Sigmoid colon (tissue), 7 donors: ENCODE results near the gene ACSL1. TPM values are rescaled to one million over a fixed set of nuclear protein-coding genes. Genes with fewer than 3 reads are reported as not detected.
"Not testable (repeated sequence)": the region's sequence is repeated elsewhere in the genome, so short reads cannot be mapped to it uniquely, and the experiment has no call there.

ENCODE experiments used
- DNase-seq: peaks from one replicate; pipeline ENCODE4 v3.0.0-alpha.2; 2019
- H3K27ac ChIP-seq, 4 donors: fragments of 200-600 bp; sonication (generic); one replicate each; pipeline ENCODE4 v1.5.1; 2016 to 2019; ENCODE audit warnings: mild to moderate bottlenecking in 1 of 4
- H3K27me3 ChIP-seq, 3 donors: fragments of 200-600 bp; sonication (generic); one replicate each; pipeline ENCODE4 v1.5.1; 2019; ENCODE audit warnings: mild to moderate bottlenecking in 1 of 3
- H3K36me3 ChIP-seq, 4 donors: fragments of 200-600 bp; sonication (generic); one replicate each; pipeline ENCODE4 v1.5.1; 2016 to 2019
- H3K4me1 ChIP-seq, 4 donors: fragments of 200-600 bp; sonication (generic); one replicate each; pipeline ENCODE4 v1.5.1; 2017 to 2019
- H3K4me3 ChIP-seq, 4 donors: fragments of 200-600 bp; sonication (generic); one replicate each; pipeline ENCODE4 v1.5.1; 2017 to 2019; ENCODE audit warnings: mild to moderate bottlenecking in 2 of 4, moderate library complexity in 1 of 4
- H3K9me3 ChIP-seq, 4 donors: fragments of 200-600 bp in 3 of 4; sonication (generic) in 3 of 4; one replicate each; pipeline versions ENCODE4 v1.5.1 to v1.6.1; 2013 to 2019
- EP300 ChIP-seq, 4 donors: sonication (generic); formaldehyde crosslinking; IDR thresholded peaks; one replicate each; pipeline ENCODE4 v1.6.1; 2017; ENCODE audit warnings: antibody characterized with exemption in 4 of 4
- POLR2A ChIP-seq, 2 donors: fragments of 450-650 bp; IDR thresholded peaks; one replicate each; pipeline ENCODE4 v1.6.1; 2016; ENCODE audit warnings: antibody characterized with exemption in 2 of 2, mild to moderate bottlenecking in 2 of 2, moderate library complexity in 2 of 2
- POLR2AphosphoS5 ChIP-seq, 4 donors: sonication (generic); formaldehyde crosslinking; IDR thresholded peaks; one replicate each; pipeline ENCODE4 v1.6.1; 2017; ENCODE audit warnings: antibody characterized with exemption in 4 of 4
- WGBS, 2 donors: extraction: QIAGEN DNeasy Blood & Tissue Kit; methylation state at CpG; one replicate each; pipeline ENCODE4 v1.1.7; 2013; 5-methylcytosine and 5-hydroxymethylcytosine counted together
- intact Hi-C: fragments of 100-400 bp; cut with DNase I; formaldehyde crosslinking; loops from one replicate; pipeline ENCODE4 v1.15.1; 2023
- polyA plus RNA-seq, 3 donors: library from polyadenylated mRNA; stranded (reverse); fragments of 200-250 nt; gene quantifications; one replicate each; pipeline ENCODE4 v1.2.3, GENCODE V29; 2013
- total RNA-seq, 4 donors: library from RNA; depleted of rRNA; stranded (reverse); fragments of >200 nt; gene quantifications; one replicate each; pipeline ENCODE4 v1.1.0, GENCODE V29; 2016
- TF ChIP-seq, protein P1 (sequence below), 4 experiments: fragments of 450-650 bp in 3 of 4; fragments of 200-600 bp in 1 of 4; IDR thresholded peaks; one replicate each; pipeline ENCODE4 v1.5.1; 2016 to 2019; ENCODE audit warnings: antibody characterized with exemption in 4 of 4, mild to moderate bottlenecking in 3 of 4, moderate library complexity in 2 of 4
- donor health status: healthy with polysubstance abuse.
- donor health status: Bipolar disorder and iron deficiency.
- donor health status: healthy.

Gene ACSL1
- total and polyA plus RNA-seq, 7 donors, result 31.7 to 121 (median 57.1) TPM

DNA sequence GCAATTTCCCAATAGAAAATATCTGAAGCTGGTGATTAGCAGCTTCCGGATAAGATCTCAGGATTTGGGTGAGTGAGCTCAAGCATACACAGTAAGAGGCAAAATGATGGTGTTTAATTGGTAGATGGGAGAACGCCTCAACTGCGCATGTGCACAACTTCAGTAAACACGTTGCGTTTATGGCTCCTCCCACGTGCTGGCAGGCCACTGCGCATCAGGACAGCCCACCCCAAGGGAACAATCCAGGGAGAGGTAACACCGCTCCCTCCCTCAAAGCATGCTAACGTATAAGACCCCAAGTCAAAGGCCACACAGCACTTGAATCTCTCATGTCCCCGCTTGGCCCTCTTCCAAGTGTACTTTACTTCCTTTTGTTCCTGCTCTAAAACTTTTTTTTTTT is 81.5 kb downstream of the ACSL1 start:
- H3K9me3 ChIP-seq, result no peaks in the 10 kb centered on the region
- no peak for DNase-seq
- WGBS, 2 donors, result 94% methylated on average over 10 of the region's 10 CpGs
- no peaks in the 10 kb centered on the region for H3K36me3 ChIP-seq
- intact Hi-C loops, result loop anchor here (2.0 to 10.0 kb wide), 3 partner anchors 241 to 391 kb away; no protein-coding TSS in a partner anchor
- peaks cover 0 to 22% (median 19%) of the 10 kb centered on the region in 4 donors for H3K4me1 ChIP-seq
- no peak overlapping the region for H3K27ac ChIP-seq
- no peaks in the 10 kb centered on the region for H3K27me3 ChIP-seq
- TF ChIP-seq, protein P1, sequence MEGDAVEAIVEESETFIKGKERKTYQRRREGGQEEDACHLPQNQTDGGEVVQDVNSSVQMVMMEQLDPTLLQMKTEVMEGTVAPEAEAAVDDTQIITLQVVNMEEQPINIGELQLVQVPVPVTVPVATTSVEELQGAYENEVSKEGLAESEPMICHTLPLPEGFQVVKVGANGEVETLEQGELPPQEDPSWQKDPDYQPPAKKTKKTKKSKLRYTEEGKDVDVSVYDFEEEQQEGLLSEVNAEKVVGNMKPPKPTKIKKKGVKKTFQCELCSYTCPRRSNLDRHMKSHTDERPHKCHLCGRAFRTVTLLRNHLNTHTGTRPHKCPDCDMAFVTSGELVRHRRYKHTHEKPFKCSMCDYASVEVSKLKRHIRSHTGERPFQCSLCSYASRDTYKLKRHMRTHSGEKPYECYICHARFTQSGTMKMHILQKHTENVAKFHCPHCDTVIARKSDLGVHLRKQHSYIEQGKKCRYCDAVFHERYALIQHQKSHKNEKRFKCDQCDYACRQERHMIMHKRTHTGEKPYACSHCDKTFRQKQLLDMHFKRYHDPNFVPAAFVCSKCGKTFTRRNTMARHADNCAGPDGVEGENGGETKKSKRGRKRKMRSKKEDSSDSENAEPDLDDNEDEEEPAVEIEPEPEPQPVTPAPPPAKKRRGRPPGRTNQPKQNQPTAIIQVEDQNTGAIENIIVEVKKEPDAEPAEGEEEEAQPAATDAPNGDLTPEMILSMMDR (IDR thresholded peaks at IDR 0.05), result no peak
- no peak overlapping the region for H3K4me3 ChIP-seq

DNA sequence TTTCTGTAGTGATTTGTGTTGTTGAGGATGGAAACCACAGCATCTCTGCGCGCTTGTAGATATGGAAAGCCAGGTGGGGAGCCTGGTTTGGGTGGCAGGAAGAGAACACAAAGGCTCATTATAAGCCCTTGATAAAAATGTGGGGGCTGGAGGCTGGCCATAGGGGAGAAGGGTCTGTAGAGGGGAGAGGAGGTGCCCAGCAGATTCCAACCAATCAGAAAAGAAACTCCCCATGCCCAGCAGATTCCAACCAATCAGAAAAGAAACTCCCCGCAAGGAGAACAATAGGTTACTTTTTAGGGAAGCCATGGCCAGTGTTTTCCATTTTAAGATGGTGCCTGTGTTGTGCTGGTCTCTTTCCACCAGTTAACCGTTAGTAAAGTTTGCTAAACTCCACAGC is 82.1 kb downstream of the ACSL1 start:
- Histone ChIP-seq H3K4me1 (peaks cover 0 to 22% (median 19%) of the 10 kb centered on the region in 4 donors), H3K27ac (no peak overlapping the region), H3K4me3 (no peak overlapping the region), H3K36me3 (no peaks in the 10 kb centered on the region), H3K9me3 (no peaks in the 10 kb centered on the region), H3K27me3 (no peaks in the 10 kb centered on the region)
- intact Hi-C loops, result loop anchor here (2.0 to 10.0 kb wide), 3 partner anchors 241 to 391 kb away; no protein-coding TSS in a partner anchor
- DNase-seq, result no peak
- TF ChIP-seq POLR2A (IDR thresholded peaks at IDR 0.05) (no peak), EP300 (IDR thresholded peaks at IDR 0.05) (no peak), POLR2AphosphoS5 (IDR thresholded peaks at IDR 0.05) (no peak)
- TF ChIP-seq, protein P1 (IDR thresholded peaks at IDR 0.05), result no peak
- WGBS, 2 donors, result 89 to 96% methylated on average over 4 of the region's 4 CpGs

DNA sequence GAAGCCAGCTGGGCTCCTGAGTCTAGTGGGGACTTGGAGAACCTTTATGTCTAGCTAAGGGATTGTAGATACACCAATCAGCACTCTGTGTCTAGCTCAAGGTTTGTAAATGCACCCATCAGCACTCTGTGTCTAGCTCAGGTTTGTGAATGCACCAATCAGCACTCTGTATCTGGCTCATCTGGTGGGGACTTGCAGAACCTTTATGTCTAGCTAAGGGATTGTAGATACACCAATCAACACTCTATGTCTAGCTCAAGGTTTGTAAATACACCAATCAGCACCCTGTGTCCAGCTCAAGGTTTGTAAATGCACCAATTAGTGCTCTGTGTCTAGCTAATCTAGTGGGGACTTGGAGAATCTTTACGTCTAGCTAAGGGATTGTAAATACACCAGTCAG is 84.1 kb downstream of the ACSL1 start:
- not testable (repeated sequence) for H3K9me3 ChIP-seq, H3K27me3 ChIP-seq, DNase-seq, H3K4me3 ChIP-seq, H3K27ac ChIP-seq, H3K36me3 ChIP-seq
- H3K4me1 ChIP-seq, result peaks cover 0 to 10% (median 8%) of the 10 kb centered on the region in 4 donors
- intact Hi-C loops, result loop anchor here (10.0 kb wide), 2 partner anchors 353 to 393 kb away; no protein-coding TSS in a partner anchor
- WGBS, 2 donors, result 68 to 97% methylated on average over 1 of the region's 1 CpG

DNA sequence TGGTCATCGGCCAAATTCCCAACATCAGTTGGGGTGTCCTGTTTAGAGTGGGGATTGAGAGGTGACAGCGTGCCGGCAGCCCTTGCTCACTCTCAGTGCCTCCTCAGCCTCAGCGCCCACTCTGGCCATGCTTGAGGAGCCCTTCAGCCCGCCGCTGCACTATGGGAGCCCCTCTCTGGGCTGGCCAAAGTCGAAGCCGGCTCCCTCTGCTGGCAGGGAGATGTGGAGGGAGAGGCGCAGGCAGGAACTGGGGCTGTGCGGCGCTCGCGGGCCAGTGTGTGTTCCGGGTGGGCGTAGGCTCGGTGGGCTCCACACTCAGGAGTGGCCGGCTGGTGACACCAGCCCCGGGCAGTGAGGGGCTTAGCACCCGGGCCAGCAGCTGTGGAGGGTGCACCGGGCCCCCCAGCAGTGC is 84.8 kb downstream of the ACSL1 start:
- no peaks in the 10 kb centered on the region for H3K9me3 ChIP-seq
- WGBS, 2 donors, result 96 to 97% methylated on average over 20 of the region's 20 CpGs
- H3K4me1 ChIP-seq, result peaks cover 0 to 4% (median 2%) of the 10 kb centered on the region in 4 donors
- no peaks in the 10 kb centered on the region for H3K27me3 ChIP-seq
- no peak for DNase-seq
- no peak overlapping the region for H3K27ac ChIP-seq
- H3K4me3 ChIP-seq, result no peak overlapping the region
- TF ChIP-seq, protein P1 (IDR thresholded peaks at IDR 0.05), result no peak
- TF ChIP-seq POLR2A (IDR thresholded peaks at IDR 0.05), result no peak
- TF ChIP-seq POLR2AphosphoS5 (IDR thresholded peaks at IDR 0.05), result no peak
- no peak for TF ChIP-seq EP300 (IDR thresholded peaks at IDR 0.05)
- intact Hi-C loops, result loop anchor here (10.0 kb wide), 2 partner anchors 354 to 394 kb away; no protein-coding TSS in a partner anchor
- no peaks in the 10 kb centered on the region for H3K36me3 ChIP-seq

DNA sequence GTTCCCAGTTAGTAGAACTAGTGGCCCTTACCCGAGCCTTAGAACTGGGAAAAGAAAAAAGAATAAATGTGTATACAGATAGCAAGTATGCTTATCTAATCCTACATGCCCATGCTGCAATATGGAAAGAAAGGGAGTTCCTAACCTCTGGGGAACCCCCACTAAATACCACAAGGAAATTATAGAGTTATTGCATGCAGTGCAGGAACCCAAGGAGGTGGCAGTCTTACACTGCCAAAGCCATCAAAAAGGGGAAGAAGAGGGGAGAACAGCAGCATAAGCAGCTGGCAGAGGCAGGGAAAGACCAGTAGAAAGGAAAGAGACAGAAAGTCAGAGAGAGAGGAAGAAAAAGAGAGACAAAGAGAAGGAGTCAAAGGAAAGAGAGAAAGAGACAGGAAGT is 86.2 kb downstream of the ACSL1 start:
- WGBS, 2 donors, result 57 to 81% methylated on average over 1 of the region's 1 CpG
- H3K9me3 ChIP-seq, H3K27ac ChIP-seq, H3K27me3 ChIP-seq, H3K4me1 ChIP-seq, H3K4me3 ChIP-seq, DNase-seq, intact Hi-C loops, H3K36me3 ChIP-seq: not testable (repeated sequence)

DNA sequence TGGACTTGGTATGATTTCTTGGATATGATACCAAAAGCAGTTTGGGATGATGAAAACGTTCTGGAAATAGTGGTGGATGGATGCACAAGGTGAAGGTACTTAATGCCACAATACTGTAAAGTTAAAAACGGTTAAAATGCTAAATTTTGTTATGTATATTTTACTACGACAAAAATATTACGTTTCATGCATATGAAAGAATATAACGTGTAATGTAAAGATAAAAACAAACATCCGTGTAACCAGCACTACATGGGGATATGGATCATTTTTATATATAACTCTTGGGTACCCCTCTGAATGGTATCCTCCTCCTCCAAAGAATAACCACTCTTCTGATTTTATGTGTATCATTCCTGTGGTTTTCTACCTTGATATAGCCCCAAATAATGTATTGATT is 91.0 kb downstream of the ACSL1 start:
- H3K4me3 ChIP-seq, result peak overlapping the region in 3 of 4 donors; percentile 48 to 74 (median 67)
- no peaks in the 10 kb centered on the region for H3K27me3 ChIP-seq
- intact Hi-C loops, result loop anchor here (2.0 kb wide), 1 partner anchor 86 kb away; the partner anchor contains the start of genes CASP3 and PRIMPOL
- H3K36me3 ChIP-seq, result no peaks in the 10 kb centered on the region
- H3K9me3 ChIP-seq, result no peaks in the 10 kb centered on the region
- 22 to 47% methylated on average over 6 of the region's 6 CpGs for WGBS, 2 donors
- no peak for TF ChIP-seq POLR2A (IDR thresholded peaks at IDR 0.05)
- no peak for TF ChIP-seq POLR2AphosphoS5 (IDR thresholded peaks at IDR 0.05)
- TF ChIP-seq EP300 (IDR thresholded peaks at IDR 0.05), result no peak
- peaks cover 3 to 17% (median 11%) of the 10 kb centered on the region in 4 donors for H3K4me1 ChIP-seq
- peak overlapping the region in 1 of 4 donors; percentile 68 for H3K27ac ChIP-seq
- DNase-seq, result no peak
